ENCODE data around the gene CPT1A.
"Not testable (repeated sequence)": the region's sequence is repeated elsewhere in the genome, so short reads cannot be mapped to it uniquely, and the experiment has no call there.

Gene CPT1A

DNA sequence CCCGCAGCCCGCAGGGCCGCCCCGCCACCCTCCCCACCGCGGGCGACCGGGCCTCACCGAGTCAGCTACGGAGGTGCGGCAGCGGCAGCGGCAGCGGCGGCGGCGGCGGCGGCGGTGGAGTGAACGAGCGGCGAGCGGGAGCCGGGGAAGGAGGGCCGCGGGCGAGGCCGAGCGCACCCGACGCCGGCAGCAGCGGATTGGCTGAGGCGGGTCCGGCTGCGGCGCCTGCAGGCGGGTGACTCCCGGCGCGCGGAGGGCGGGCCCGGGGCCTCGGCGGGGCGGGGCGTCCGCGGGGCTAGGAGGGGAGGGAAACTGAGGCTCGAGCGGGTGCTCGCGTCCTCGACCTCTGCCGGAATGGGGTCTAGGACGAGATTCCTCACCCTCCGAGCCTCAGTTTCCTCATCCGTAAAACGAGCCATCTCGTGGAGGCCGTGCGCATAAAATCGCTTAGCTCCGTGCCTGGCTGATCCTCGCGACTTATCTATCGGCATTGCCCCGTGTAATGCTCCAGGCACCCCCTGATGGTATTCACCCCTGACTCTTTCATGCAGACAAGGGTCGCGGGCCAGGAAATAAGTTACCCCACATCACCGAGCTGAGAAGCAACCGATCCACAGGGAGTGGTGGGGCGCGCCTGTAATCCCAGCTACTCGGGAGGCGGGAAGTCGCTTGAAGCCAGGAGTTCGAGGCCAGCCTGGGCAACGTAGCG lies at the start of gene CPT1A:
Gene CPT1A (minus strand): TSS at position 199 of the 709 bp plus-strand sequence. CDS start 26,442 bp downstream, outside the sequence.
- DNase-seq, result no peak

GRCh38 chr11:68890490-68891231 lies 48.9 kb upstream of the CPT1A start:
- DNase-seq, result no peak

DNA sequence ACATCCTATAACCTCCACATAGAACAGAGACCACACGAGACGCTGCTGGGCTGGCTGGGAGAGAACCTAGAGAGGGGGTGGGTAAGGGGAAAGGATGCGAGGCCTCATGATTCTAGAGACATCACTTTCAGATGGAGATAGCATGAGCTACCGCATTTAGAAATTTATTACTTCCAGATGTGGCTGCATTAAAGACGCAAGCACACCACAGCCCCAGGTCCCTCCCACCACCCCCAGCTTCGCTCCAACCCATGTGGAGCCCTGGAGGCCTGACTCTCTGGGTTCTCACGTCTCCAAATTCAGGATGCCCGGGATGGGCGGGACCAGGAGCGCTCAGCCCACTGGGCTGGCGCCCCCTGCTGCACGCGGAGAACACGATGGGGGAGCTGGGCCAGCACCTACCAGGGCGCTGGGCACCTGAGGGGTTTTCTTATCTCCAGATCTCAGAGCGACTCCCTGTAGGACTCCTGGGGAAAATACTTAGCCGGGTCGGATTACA lies 48.3 kb upstream of the CPT1A start:
- DNase-seq, result no peak

- not testable (repeated sequence) for DNase-seq
These were observed 43.1 kb upstream of the CPT1A start for GRCh38 chr11:68884827-68885226.

DNA sequence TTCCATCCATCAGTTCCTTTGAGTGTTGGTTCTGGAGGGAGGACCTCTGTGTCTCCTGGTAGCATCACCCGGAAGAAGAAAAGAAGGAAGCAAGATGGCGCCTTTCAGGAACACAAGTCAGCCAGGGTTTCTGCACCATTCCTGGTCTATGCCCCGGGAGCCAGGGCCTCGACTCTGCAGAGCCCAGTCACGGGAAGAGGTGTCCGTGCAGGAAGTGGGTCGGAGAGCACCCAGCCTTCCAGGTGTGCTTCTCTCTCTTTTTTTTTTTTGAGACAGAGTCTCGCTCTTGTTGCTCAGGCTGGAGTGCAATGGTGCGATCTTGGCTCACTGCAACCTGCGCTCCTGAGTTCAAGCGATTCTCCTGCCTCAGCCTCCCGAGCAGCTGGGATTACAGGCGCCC lies 40.7 kb upstream of the CPT1A start:
- no peak for DNase-seq

- DNase-seq, result no peak
These were observed 39.6 kb upstream of the CPT1A start for GRCh38 chr11:68881320-68881719.

DNA sequence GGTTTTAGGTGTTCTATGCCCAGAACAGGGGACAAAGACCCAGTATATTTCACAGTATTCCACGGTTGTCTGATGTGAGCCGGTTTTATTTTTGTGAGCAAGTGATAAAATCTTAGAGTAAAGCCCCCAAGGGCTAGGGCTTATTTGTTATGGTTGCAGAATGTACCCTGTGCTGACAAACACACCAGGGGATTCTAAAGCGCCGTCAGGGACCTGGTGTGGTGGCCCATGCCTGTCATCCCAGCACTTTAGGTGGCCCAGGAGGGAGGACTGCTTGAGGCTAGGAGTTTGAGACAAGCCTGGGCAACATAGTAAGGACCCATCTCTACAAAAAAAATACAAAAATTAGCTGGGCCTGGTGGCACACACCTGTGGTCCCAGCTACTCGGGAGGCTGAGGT lies 39.1 kb upstream of the CPT1A start:
- DNase-seq, result no peak

GRCh38 chr11:68878022-68878421 lies 36.3 kb upstream of the CPT1A start:
- no peak for DNase-seq

GRCh38 chr11:68872216-68873003 lies 30.7 kb upstream of the CPT1A start:
- no peak for DNase-seq

GRCh38 chr11:68870470-68870869 lies 28.8 kb upstream of the CPT1A start:
- no peak for DNase-seq

GRCh38 chr11:68868221-68868835 lies 26.6 kb upstream of the CPT1A start:
- DNase-seq, result no peak

DNA sequence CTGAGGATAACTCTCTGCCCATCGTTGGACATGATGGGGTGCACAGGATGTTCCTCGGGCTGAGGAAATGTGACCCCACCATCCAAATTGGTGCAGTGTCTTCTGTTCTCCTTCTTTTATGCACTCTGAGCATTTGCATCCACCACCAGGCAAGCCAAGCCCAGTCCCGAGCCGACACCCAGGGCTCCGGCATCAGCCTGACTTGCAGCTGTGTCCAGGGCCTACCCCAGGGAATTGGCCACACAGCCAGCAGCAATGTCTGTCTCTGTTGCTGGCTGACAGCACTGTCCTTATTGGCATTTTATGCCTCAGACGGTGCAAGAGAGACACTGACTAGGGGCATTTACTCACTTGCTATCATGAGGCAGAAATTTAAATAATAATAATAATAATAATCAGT lies 25.4 kb upstream of the CPT1A start:
- no peak for DNase-seq

- no peak for DNase-seq
These were observed 23.5 kb upstream of the CPT1A start for GRCh38 chr11:68865241-68865640.

DNA sequence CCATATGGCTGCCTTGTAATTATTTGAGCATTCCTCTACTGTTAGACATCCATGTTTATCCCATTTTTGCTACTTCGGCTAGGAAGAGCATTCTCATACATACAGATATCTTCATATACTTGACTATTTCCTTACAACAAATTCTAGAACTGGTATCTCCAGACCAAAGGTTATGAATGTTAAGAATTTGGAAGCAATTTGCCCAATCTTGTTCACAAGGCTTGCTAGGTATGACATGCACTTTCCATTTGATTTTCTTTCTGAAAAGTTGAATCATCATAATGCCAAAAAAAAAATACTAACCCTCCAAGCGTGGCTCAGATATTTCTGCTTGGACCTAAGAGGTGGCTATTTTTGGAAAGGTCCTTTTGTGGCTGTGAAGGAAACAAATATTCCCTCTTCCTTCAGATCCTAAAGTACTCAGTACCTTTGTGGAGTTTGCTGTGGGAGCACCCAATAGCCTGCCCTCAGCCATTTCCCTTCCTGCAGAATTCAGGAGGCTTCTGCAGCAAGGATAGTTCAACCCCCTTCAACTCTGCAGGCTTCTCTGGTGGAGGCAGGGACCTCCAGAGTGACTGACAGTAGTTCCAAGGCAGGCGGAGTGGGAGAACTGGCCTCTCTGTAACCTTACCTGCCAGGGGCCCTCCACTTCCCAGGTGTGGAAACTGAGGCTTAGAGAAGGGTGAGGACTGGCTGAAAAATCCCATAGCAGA lies 22.0 kb upstream of the CPT1A start:
- DNase-seq, result no peak

GRCh38 chr11:68862421-68862820 lies 20.7 kb upstream of the CPT1A start:
- no peak for DNase-seq

- DNase-seq, result no peak
These were observed 17.4 kb upstream of the CPT1A start for GRCh38 chr11:68859123-68859522.

DNA sequence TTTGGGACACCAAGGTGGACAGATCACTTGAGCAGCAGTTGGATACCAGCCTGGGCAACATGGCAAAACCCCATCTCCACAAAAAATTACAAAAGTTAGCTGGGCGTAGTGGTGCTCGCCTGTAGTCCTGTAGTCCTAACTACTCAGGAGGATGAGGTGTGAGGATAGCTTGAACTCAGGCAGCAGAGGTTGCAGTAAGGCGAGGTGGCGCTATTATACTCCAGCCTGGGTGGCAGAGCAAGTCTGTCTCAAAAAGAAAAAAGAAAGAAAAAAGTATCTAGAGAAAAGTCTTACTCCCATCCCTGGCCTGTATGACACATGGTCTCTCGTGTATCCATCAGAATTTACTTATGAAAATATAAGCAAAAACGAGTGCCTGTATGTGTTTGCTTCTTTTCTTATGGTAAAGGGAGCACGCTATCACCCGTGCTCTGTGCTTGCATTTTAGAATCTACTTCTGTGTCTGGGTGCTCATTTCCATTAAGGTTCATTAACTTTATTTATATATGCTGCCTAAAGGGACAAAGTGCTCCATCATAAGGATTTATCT lies 15.4 kb upstream of the CPT1A start:
- no peak for DNase-seq

DNA sequence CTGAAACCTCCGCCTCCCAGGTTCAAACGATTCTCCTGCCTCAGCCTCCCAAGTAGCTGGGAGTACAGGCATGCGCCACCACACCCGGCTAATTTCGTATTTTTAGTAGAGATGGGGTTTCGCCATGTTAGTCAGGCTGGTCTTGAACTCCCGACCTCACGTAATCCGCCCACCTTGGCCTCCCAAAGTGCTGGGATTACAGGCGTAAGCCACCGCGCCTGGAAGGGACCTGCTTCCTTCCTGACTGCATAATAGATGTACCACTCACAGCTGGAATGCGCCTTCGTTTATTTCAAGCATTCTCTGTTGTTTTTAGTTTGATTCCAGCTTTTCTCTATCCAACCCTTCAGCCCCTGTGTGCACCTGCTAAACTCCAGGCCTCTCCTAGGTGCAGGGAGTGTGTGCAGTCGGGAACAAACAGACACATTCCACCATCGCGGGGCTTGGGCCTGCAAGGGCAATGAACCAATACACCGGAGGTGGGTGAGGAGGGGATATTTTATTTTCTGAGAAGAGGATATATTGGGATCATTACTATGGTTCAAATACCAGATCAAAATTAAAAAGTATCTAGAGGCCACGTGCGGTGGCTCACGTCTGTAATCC lies 14.8 kb upstream of the CPT1A start:
- not testable (repeated sequence) for DNase-seq

GRCh38 chr11:68855205-68855981 lies 13.7 kb upstream of the CPT1A start:
- no peak for DNase-seq

DNA sequence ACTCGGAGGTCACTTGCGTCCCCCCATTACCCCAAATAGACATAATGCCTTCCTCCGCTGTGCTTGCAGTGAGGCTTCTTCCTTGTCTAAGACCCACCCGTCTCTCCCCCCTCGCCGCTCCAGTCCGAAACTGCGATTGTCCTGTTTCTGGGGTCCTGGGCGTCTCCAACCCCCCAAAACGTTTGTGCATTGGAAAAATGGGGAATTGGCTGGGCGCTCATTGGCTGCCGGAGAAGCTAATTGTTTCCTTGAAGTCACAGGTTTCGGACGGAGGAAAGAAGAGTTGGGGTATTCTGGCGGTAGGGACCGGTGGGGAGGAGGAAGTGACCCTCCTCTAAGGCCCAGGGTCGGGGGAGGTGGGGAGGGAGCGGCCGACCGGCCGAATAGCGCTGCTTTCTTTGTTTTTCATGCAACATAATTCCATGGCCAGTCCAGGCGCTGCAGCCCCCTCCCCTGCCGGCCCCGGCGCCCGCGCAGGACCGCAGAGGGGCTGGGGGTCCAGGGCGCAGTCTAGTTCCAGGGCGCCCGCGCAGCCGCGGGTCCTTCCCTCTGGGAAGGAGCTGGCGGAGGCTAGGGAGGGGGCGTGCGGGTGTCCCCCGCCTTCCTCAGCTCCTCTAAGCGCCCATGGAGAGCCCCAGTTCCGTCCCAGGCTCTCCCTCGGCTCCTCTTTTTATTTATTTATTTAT lies 12.7 kb upstream of the CPT1A start:
- DNase-seq, result no peak

Data from NCI-H1436 treated with DMSO at 0.1 percent for 48 hours (cell line).